Mononuclear cell (primary cell): ENCODE measurements around the gene MTG2. TPM values are rescaled to one million over a fixed set of nuclear protein-coding genes. Genes with fewer than 3 reads are reported as not detected.

Source experiments
- H3K27me3 ChIP-seq: 2 replicates; pipeline ENCODE4 v1.6.0; 2011; ENCODE audit warnings: low read length, control low read depth; ENCODE audit not compliant: insufficient read depth
- H3K4me1 ChIP-seq: 2 replicates; pipeline ENCODE4 v1.5.1; 2011; ENCODE audit warnings: mild to moderate bottlenecking, low read length, control low read depth; ENCODE audit not compliant: insufficient read depth
- H3K4me3 ChIP-seq: 2 replicates; pipeline ENCODE4 v1.5.1; 2011; ENCODE audit warnings: mild to moderate bottlenecking, low read length, moderate library complexity
- H3K9me3 ChIP-seq: 2 replicates; pipeline ENCODE4 v1.5.1; 2011; ENCODE audit warnings: low read depth, mild to moderate bottlenecking, control low read depth, low read length
- total RNA-seq: library from RNA; depleted of rRNA; stranded (reverse); fragments of >200 nt; gene quantifications from one replicate; pipeline ENCODE4 v1.2.3, GENCODE V29; 2012

MTG2 gene
- total RNA-seq, 1 donor = 3.1 TPM

DNA sequence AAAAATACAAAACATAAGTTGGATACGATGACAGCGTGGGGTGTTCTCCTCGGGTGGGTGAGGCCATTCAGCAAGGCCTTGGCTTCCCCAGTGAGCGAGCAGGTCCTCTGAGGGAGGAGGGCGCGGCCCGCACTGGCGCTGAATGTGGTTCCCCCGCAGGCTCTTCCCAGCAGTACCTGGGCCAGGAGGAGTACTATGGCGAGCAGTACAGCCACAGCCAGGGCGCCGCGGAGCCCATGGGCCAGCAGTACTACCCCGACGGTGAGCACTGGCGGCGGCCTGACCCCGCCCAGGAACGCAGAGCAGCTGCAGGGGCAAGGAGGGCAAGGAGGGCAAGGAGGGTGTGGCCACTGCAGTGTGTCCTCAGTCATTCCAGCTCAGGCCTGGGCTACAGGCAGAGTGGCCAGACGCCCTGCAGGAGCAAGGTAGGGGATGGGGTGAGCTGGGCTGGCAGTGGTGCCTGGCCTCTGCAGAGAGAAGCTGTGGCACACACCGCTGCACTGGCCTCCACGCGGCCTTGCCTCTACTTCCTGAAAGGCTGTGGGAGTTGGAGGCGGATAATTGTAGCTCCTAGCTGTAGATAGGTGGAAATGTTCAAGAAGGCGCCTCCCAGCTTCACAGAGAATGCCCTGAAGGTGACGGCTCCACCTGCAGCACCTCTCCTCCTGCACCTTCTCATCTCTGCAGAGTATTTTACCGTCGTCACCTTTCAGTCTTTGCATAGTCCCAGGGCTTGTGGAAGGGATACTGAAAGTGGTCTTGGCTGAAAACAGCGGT is 18.7 kb upstream of the MTG2 start:
- no peak overlapping the region for H3K4me3 ChIP-seq
- H3K27me3 ChIP-seq = no peaks in the 10 kb centered on the region
- H3K4me1 ChIP-seq = no peaks in the 10 kb centered on the region
- no peaks in the 10 kb centered on the region for H3K9me3 ChIP-seq

DNA sequence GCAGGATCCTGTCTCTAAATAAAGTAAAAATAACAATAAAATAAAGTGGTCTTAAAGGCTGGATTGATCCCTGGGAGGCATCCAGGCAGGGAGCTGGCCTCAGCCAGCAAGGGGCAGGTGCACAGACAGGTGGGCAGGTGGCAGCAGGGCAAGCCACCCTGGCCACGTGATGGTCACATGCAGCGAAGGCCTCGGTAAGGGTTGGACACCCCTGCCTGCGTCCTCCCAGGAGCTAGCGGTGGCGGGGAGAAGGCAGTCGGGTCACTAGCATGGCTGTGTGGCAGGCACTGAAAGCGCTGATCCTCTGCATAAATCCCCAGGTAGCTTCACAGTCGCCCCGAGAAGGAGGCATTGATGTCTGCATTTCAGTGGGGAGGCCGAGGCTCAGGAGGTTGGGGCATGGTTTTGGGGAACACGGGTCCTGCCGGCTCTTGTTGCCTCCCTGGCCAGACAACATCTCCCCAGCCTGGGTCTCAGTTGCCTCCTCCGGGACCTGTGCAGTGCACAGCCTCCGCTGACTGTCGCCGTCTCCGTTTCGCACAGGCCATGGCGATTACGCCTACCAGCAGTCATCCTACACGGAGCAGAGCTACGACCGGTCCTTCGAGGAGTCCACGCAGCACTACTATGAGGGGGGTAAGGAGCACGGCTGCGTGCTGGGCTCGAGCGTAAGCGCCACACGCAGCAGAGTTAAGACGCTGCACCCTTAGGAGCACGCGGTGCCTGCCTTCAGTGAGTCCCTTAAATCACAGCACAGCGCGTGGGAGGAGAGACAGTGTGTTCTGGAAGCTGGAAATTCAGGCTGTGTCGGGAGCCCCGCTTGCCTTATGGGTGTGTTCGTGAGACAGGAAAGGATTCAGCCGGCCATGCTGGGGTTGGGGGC is 17.7 kb upstream of the MTG2 start:
- Histone ChIP-seq H3K4me1 (no peaks in the 10 kb centered on the region), H3K27me3 (no peaks in the 10 kb centered on the region), H3K9me3 (no peaks in the 10 kb centered on the region), H3K4me3 (no peak overlapping the region)

DNA sequence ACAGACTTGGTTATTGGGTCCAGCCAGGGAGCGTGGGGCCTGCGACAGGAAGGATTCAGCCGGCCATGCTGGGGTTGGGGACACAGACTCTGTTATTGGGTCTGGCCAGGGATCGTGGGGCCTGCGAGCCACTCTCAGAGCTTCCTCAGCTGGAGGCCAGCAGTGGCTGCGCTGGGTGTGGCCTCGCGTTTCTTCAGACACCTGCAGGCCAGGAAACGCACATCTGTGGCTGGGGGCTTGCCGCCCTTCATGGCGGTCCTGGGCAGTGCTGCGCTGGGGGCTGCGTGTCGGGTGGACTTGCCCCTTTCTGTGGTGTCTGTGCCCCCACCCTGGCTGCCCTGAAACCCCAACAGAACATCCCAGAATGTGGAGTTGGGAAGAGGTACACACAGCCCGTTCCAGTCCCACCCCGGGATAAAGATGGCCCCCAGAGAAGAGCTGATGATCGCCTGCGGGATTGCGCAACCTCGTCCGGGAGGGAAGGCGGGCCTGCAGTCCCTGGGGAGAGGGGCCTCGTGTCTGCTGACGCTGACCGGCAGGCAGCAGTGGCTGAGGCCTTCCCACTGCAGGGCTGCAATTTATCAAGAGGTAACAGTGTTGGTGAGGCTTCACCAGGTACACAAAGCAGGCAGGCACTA is 16.9 kb upstream of the MTG2 start:
- H3K27me3 ChIP-seq = no peaks in the 10 kb centered on the region
- no peaks in the 10 kb centered on the region for H3K9me3 ChIP-seq
- H3K4me1 ChIP-seq = no peaks in the 10 kb centered on the region
- no peak overlapping the region for H3K4me3 ChIP-seq

DNA sequence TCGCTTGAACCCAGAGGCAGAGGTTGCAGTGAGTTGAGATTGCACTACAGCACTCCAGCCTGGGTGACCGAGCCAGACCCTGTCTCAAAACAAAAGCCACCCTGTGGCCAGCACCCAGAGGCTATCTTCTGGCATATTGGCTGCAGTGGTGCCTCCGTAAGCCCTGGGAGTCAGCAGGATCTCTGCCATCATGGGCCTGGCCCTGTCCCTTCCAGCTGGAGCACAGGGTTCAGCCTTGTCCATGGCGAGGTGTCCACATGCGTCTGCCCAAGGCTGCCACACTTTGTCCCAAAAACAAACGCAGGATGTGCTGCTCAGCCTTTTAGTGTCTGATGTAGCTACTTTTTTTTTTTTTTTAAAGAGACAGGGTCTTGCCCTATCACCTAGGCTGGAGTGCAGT is 15.4 kb upstream of the MTG2 start:
- Histone ChIP-seq H3K4me1 (no peaks in the 10 kb centered on the region), H3K4me3 (no peak overlapping the region), H3K9me3 (no peaks in the 10 kb centered on the region), H3K27me3 (no peaks in the 10 kb centered on the region)

DNA sequence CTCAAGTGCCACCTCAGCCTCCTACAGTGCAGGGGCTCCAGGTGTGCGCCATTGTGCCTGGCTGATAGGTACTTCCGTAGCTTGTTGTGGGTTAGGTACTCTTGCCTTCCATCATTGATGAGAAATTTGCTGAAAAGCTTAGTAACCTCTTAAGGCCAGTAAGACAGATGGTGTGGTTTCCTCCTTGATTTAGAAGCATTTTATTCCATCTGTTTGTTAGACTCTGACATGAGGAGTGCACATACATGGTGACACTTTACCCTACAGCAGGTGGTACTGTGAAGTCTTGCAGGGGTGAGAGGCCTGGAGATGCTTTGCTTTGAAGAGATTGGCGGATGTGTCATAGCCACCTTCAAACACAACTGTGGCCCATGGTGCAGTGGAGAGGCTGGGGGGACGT is 14.8 kb upstream of the MTG2 start:
- no peaks in the 10 kb centered on the region for H3K9me3 ChIP-seq
- H3K27me3 ChIP-seq = no peaks in the 10 kb centered on the region
- H3K4me3 ChIP-seq = no peak overlapping the region
- H3K4me1 ChIP-seq = no peaks in the 10 kb centered on the region

DNA sequence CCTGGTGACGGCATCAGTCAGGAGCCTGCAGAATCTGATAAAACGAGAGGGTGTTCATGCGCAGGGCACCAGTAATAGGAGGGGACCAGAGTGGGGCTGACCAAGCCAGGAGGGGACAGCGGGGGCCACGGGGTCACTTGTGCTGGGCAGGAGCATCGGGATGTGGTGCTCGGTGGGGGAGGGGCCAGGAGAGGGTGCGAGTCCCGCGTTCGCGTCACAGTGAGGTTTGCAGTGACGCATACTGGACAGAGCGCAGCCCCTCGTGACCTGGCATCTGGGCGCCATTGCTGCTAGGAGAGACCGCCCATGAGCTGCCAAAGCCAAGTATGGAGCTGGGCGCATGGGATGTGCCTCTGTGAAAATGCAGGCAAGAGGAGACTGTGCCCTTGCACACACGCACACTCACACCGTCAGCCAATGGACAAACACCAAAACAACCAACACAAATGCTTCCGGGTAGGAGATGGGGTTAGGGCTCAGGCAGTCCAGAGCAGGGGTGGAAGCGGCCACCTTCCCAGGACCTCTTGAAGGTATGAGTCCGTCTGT is 13.9 kb upstream of the MTG2 start:
- Histone ChIP-seq H3K4me1 (no peaks in the 10 kb centered on the region), H3K9me3 (no peaks in the 10 kb centered on the region), H3K4me3 (no peak overlapping the region), H3K27me3 (no peaks in the 10 kb centered on the region)

- Histone ChIP-seq H3K4me1 (no peaks in the 10 kb centered on the region), H3K4me3 (no peak overlapping the region), H3K9me3 (no peaks in the 10 kb centered on the region), H3K27me3 (no peaks in the 10 kb centered on the region)
Observed at GRCh38 chr20:62170536-62170935, 12.3 kb upstream of the MTG2 start.

- H3K4me1 ChIP-seq = no peaks in the 10 kb centered on the region
- no peaks in the 10 kb centered on the region for H3K9me3 ChIP-seq
- no peaks in the 10 kb centered on the region for H3K27me3 ChIP-seq
- no peak overlapping the region for H3K4me3 ChIP-seq
Observed at GRCh38 chr20:62171245-62171644, 11.6 kb upstream of the MTG2 start.

GRCh38 chr20:62172666-62173065 is 10.2 kb upstream of the MTG2 start:
- Histone ChIP-seq H3K4me1 (no peaks in the 10 kb centered on the region), H3K4me3 (no peak overlapping the region), H3K9me3 (no peaks in the 10 kb centered on the region), H3K27me3 (no peaks in the 10 kb centered on the region)

DNA sequence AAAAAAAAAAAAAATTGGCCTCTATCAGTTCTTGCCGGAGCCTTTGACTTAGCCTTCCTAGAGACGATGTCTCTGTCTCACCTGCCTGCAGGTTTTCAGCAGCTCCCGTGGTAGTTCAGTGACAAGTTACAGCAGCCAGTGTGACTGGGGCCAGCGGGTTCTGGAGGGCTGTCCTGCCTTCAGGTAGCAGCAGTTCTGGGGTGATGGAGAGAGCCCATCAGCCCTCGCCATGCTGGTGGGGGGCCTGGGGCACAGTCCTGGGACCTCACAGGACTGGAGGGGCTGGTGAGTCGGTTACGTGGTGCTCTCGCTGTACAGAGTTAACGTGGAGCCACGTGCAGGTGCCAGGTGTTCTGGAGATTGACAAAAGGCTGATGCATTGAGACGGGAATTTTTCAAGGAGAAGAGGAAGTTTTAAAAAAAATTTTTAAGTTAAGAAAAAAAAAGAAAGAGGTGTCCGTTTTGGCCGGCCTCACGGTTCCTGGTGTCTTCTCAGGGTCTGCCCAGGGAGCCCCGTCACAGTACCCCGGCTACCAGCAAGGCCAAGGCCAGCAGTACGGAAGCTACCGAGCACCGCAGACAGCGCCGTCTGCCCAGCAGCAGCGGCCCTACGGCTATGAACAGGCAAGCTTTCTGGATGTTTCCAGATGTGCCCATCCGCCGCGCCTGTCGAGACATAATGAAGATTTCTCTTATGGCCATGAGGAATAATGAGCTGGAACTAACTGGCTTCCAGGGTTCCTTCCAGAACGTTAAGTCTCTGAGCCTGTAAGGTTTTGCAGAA is 8.6 kb upstream of the MTG2 start:
- no peak overlapping the region for H3K4me3 ChIP-seq
- no peaks in the 10 kb centered on the region for H3K9me3 ChIP-seq
- no peaks in the 10 kb centered on the region for H3K4me1 ChIP-seq
- H3K27me3 ChIP-seq = no peaks in the 10 kb centered on the region

DNA sequence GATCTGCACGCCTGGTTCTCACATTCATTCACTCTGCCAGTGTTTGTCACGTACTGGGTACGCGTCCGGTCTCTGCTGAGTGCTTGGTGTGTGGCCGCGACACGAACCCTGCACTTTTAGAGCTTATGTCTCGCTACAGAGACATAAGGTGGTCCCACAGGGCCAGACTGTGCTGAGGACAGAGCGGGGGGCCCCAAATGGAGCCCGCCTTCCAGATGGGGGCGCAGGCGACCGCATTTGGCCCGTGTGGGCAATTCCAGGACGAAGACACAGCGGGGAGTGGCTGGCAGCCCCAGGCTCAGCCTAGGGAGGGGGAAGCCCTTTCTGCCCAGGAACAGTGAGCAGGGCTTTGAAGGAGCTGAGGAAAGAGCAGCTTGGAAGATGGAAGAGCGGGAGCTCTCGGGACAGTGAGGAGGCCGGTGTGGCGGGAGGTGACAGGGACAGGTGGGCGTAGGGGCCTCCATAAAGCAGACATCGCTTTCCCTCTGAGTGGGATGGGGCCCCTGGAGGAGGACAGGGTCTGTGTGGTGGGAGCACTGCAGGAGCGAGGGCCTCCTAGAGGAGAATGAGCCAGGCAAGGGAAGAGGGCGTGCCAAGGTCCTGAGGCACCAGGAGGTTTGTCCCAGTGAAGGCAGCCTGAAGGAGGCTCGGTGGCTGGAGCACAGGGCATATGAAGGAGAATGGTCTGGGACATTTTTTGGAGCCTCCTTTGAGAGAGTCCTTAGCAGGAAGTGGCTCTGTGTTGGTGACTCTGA is 7.8 kb upstream of the MTG2 start:
- H3K9me3 ChIP-seq = no peaks in the 10 kb centered on the region
- no peak overlapping the region for H3K4me3 ChIP-seq
- no peaks in the 10 kb centered on the region for H3K4me1 ChIP-seq
- H3K27me3 ChIP-seq = no peaks in the 10 kb centered on the region

DNA sequence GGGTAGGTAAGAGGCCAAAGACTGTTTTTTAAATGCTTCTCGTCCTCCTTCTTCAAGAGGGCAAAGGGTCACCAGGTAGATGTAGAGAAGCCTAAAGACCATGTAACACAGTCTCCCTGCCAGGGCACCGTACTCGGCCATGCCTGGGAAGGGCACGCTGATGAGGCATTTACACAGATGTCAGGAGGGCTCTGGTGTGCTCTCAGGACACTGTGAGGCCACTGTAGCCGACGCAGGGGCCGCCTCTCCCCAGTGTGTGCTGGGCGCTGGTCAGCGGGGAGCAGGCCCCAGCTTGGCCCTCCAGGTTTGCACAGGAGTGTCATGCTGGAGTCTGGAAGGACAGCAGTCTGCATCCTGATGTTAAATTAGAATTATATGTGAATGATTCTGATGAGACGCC is 7.1 kb upstream of the MTG2 start:
- Histone ChIP-seq H3K9me3 (no peaks in the 10 kb centered on the region), H3K4me3 (no peak overlapping the region), H3K4me1 (no peaks in the 10 kb centered on the region), H3K27me3 (no peaks in the 10 kb centered on the region)

DNA sequence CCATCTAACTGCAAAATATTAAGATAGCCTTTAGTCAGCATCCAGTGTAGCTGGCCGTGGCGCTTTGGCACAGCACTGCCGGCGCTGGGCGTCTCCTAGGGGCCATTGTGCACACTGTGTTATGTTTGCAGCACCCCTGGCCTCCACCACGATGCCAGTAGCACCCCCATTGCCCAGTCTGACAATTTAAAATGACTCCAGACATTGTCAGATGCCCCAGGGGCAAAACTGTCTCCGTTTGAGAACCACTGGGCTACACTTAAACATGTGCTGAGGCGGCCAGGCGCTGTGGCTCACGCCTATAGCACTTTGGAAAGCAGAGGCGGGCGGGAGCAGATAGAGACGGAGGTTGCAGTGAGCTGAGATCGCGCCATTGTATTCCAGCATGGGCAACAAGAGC is 6.0 kb upstream of the MTG2 start:
- peaks cover 2% of the 10 kb centered on the region for H3K4me1 ChIP-seq
- no peaks in the 10 kb centered on the region for H3K27me3 ChIP-seq
- H3K4me3 ChIP-seq = no peak overlapping the region
- no peaks in the 10 kb centered on the region for H3K9me3 ChIP-seq

- Histone ChIP-seq H3K4me3 (no peak overlapping the region), H3K27me3 (no peaks in the 10 kb centered on the region), H3K4me1 (peaks cover 6% of the 10 kb centered on the region), H3K9me3 (no peaks in the 10 kb centered on the region)
Observed at GRCh38 chr20:62177307-62177706, 5.5 kb upstream of the MTG2 start.
